ENCODE measurements around the gene ALDH1L2. TPM values are rescaled to one million over a fixed set of nuclear protein-coding genes. Genes with fewer than 3 reads are reported as not detected.

Gene ALDH1L2
- total and polyA plus RNA-seq, 11 donors = 0.53 to 6.7 (median 2.0) TPM

DNA sequence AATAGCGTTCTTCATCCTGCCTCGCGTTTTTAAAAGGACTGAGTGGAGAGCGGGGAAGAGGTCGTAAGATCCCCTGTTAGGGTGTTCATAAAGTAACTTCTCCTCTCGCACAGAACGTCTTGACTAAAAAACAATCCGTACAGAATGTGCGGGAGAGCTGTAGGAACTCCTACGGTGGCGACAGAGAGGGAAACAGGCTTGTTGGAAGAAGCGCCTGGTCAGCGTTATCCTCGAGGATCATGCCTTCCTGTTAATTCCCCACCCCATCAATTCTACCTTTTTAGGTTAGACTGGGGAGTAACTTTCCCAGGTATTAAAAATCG, 22.9 kb upstream of the ALDH1L2 start:
- no peak for TF ChIP-seq POLR2A (IDR thresholded peaks at IDR 0.05)
- no peak for TF ChIP-seq CTCF (IDR thresholded peaks at IDR 0.05)
- H3K27me3 ChIP-seq = no peaks in the 10 kb centered on the region
- intact Hi-C loops (cut with DNase I) = no loop called here
- H3K4me1 ChIP-seq = peaks cover 5 to 49% (median 27%) of the 10 kb centered on the region in 12 donors
- H3K9me3 ChIP-seq = no peaks in the 10 kb centered on the region
- peak overlapping the region; percentile 64 to 99 (median 84) for H3K4me3 ChIP-seq
- H3K36me3 ChIP-seq = peaks cover 0 to 10% (median 8%) of the 10 kb centered on the region in 9 donors
- no peak for DNase-seq
- peak overlapping the region; percentile 84 to 99 (median 96) for H3K27ac ChIP-seq
- peak; percentile 18 to 63 (median 46) for ATAC-seq
- WGBS, 4 donors = 0 to 1% (median 0%) methylated on average over 15 of the region's 15 CpGs

DNA sequence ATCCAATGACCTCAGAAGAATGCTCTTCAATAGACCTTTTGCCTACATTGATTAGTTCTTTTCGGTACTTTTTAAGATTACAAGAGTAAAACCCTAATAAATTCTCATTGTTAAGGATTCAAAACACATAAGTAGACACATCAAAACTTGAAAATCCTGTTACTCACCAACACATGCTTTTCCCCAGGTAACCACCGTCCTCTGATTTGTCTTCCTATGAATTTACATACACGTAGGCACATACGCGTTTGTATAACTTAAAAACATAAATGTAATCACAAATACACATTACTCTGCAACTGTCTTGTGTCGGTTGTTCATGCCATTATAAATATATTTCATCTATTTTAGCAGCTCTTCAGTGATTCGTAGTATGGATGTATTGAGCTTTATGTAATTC, 22.4 kb upstream of the ALDH1L2 start:
- TF ChIP-seq POLR2A (IDR thresholded peaks at IDR 0.05) (no peak), CTCF (IDR thresholded peaks at IDR 0.05) (no peak)
- 53 to 64% (median 57%) methylated on average over 7 of the region's 7 CpGs for WGBS, 4 donors
- H3K9me3 ChIP-seq = no peaks in the 10 kb centered on the region

GRCh38 chr12:105104762-105105161, 20.5 kb upstream of the ALDH1L2 start:
- Histone ChIP-seq H3K36me3 (no peaks in the 10 kb centered on the region), H3K4me1 (peaks cover 0 to 26% (median 12%) of the 10 kb centered on the region in 12 donors), H3K4me3 (no peak overlapping the region), H3K9me3 (no peaks in the 10 kb centered on the region), H3K27ac (no peak overlapping the region), H3K27me3 (no peaks in the 10 kb centered on the region)
- intact Hi-C loops (cut with DNase I) = no loop called here
- 84 to 91% (median 85%) methylated on average over 1 of the region's 1 CpG for WGBS, 4 donors
- DNase-seq = no peak
- no peak for TF ChIP-seq CTCF (IDR thresholded peaks at IDR 0.05)
- TF ChIP-seq POLR2A (IDR thresholded peaks at IDR 0.05) = no peak
- ATAC-seq = no peak

More for the DNA sequence above, 22.4 kb upstream of the ALDH1L2 start:
- Histone ChIP-seq H3K4me1 (peaks cover 5 to 44% (median 27%) of the 10 kb centered on the region in 12 donors), H3K36me3 (peaks cover 0 to 5% (median 3%) of the 10 kb centered on the region in 9 donors), H3K27ac (peak overlapping the region in 6 of 12 donors; percentile 95 to 99 (median 97)), H3K4me3 (peak overlapping the region; percentile 64 to 99 (median 84)), H3K27me3 (no peaks in the 10 kb centered on the region)
- intact Hi-C loops (cut with DNase I) = no loop called here
- DNase-seq (no peak), ATAC-seq (no peak)

DNA sequence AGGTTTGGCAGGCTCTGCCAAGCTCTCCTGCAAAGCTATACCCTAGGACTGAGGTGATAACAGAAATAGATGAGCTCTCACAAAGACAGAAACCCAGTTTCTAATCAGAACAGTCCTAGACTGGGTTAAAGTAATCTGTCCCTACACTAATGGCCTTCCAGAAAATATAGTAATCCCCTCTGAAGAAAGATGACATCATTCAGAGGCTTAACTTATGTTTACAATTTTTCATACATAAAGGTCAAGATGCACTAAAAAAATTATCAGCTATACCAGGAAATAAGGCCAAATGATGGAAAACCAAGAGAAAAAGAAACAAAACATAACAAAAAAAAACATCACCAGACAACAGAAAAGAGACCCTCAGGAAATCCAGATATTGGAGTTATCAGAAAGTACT, 18.4 kb upstream of the ALDH1L2 start:
- no peaks in the 10 kb centered on the region for H3K36me3 ChIP-seq
- ATAC-seq = no peak
- DNase-seq = no peak
- H3K27ac ChIP-seq = no peak overlapping the region
- H3K4me3 ChIP-seq = no peak overlapping the region
- intact Hi-C loops (cut with DNase I) = no loop called here
- H3K4me1 ChIP-seq = peaks cover 0 to 10% (median 1%) of the 10 kb centered on the region in 12 donors
- TF ChIP-seq CTCF (IDR thresholded peaks at IDR 0.05) = no peak
- no peak for TF ChIP-seq POLR2A (IDR thresholded peaks at IDR 0.05)
- peaks cover 0 to 7% (median 0%) of the 10 kb centered on the region in 12 donors for H3K9me3 ChIP-seq
- H3K27me3 ChIP-seq = no peaks in the 10 kb centered on the region
